HCT116 (cell line): ENCODE measurements around the gene YARS2. TPM values are rescaled to one million over a fixed set of nuclear protein-coding genes. Genes with fewer than 3 reads are reported as not detected.

Source experiments
- ATAC-seq: fragments of 200-7000 bp; cut with Tn5 transposase; 2 replicates; pipeline ENCODE4 v1.9.1; 2020; ENCODE audit warnings: mild to moderate bottlenecking, moderate library complexity
- BruUV-seq: library from RNA; stranded (reverse); fragments of 400-500 nt; replicated peaks from 2 replicates; lab custom pipeline; 2021; lab: Mats Ljungman, UMichigan
- CTCF ChIA-PET: fragments of 300-600 bp; sonication (Branson Sonifier 250); formaldehyde crosslinking; loops from one replicate; lab custom pipeline; 2021; ENCODE audit warnings: antibody characterized with exemption; lab: Charles Lee
- POLR2A ChIA-PET: fragments of 300-600, 350-600 bp; sonication (Branson Sonifier 250); formaldehyde crosslinking; loops from one replicate; lab custom pipeline; 2021; ENCODE audit warnings: antibody characterized with exemption; lab: Charles Lee
- RAD21 ChIA-PET, 2 experiments: fragments of 300-600 bp; sonication (Branson Sonifier 250); formaldehyde crosslinking; loops; one replicate each; lab custom pipeline; 2023; ENCODE audit warnings: low total read pairs in 2 of 2; ENCODE audit not compliant: uncharacterized antibody in 2 of 2, unreplicated experiment in 2 of 2, low non-redundant PET in 1 of 2; lab: Charles Lee
- DNase-seq: peaks from one replicate; pipeline ENCODE4 v3.0.0-alpha.2; 2010; ENCODE audit warnings: low read depth, low spot score
- H2AFZ ChIP-seq: fragments of 200-600 bp; shearing (Covaris generic), sonication (generic); 2 replicates; pipeline ENCODE4 v1.6.1; 2017; ENCODE audit warnings: low read depth, mixed run types, mixed read lengths, antibody characterized with exemption, low read length; ENCODE audit not compliant: poor library complexity, severe bottlenecking
- H3K27ac ChIP-seq: 2 replicates; pipeline ENCODE4 v1.5.1; 2012; ENCODE audit warnings: low read depth, low read length
- H3K27me3 ChIP-seq: fragments of 200-600 bp; sonication (generic); 2 replicates; pipeline ENCODE4 v1.6.1; 2016; ENCODE audit warnings: mixed run types, low read length, mixed read lengths; ENCODE audit not compliant: insufficient read depth
- H3K36me3 ChIP-seq, 2 experiments: fragments of 200-500 bp in 1 of 2; fragments of 200-600 bp in 1 of 2; sonication (Bioruptor generic) in 1 of 2; sonication (generic) in 1 of 2; 2 replicates each; pipeline versions ENCODE4 v1.5.1 to v1.6.1; 2014 to 2016; ENCODE audit warnings: low read length in 2 of 2, inconsistent platforms in 1 of 2, mixed read lengths in 1 of 2, mixed run types in 1 of 2; ENCODE audit not compliant: insufficient read depth in 2 of 2, control insufficient read depth in 1 of 2
- H3K4me1 ChIP-seq, 2 experiments: fragments of 200-600 bp in 1 of 2; sonication (generic) in 1 of 2; 2 replicates each; pipeline versions ENCODE4 v1.5.1 to v1.6.1; 2012 to 2017; ENCODE audit warnings: low read length in 2 of 2, inconsistent platforms in 1 of 2, mild to moderate bottlenecking in 1 of 2, mixed read lengths in 1 of 2, mixed run types in 1 of 2, moderate library complexity in 1 of 2; ENCODE audit not compliant: insufficient read depth in 2 of 2, control insufficient read depth in 1 of 2
- H3K4me2 ChIP-seq: fragments of 200-600 bp; sonication (generic); 2 replicates; pipeline ENCODE4 v1.6.1; 2017; ENCODE audit warnings: mixed run types, low read length, mixed read lengths
- H3K4me3 ChIP-seq, 2 experiments: fragments of 200-600 bp in 1 of 2; sonication (generic) in 1 of 2; replicated peaks in 1 of 2; 2 replicates each; pipeline ENCODE4 v1.5.1; 2011 to 2016; ENCODE audit warnings: low read length in 2 of 2, control low read depth in 1 of 2, low read depth in 1 of 2, mild to moderate bottlenecking in 1 of 2, mixed read lengths in 1 of 2, mixed run types in 1 of 2
- H3K79me2 ChIP-seq: fragments of 200-600 bp; sonication (generic); 2 replicates; pipeline ENCODE4 v1.6.1; 2017; ENCODE audit warnings: mild to moderate bottlenecking, mixed run types, low read length, moderate library complexity, mixed read lengths; ENCODE audit not compliant: insufficient read depth
- H3K9ac ChIP-seq: fragments of 200-600 bp; sonication (generic); 2 replicates; pipeline ENCODE4 v1.6.1; 2016; ENCODE audit warnings: low read length, mixed read lengths
- H3K9me2 ChIP-seq: fragments of 200-600 bp; sonication (generic), shearing (Covaris generic); 2 replicates; pipeline ENCODE4 v1.6.1; 2017; ENCODE audit warnings: mixed run types, mild to moderate bottlenecking, moderate library complexity; ENCODE audit not compliant: insufficient read depth
- H3K9me3 ChIP-seq, 2 experiments: fragments of 200-500 bp in 1 of 2; fragments of 200-600 bp in 1 of 2; sonication (Bioruptor generic) in 1 of 2; sonication (generic) in 1 of 2; 2 replicates each; pipeline ENCODE4 v1.6.1; 2014 to 2017; ENCODE audit warnings: low read length in 2 of 2, mixed read lengths in 2 of 2, inconsistent platforms in 1 of 2, low read depth in 1 of 2, mild to moderate bottlenecking in 1 of 2, mixed run types in 1 of 2, moderate library complexity in 1 of 2; ENCODE audit not compliant: control insufficient read depth in 1 of 2, insufficient read depth in 1 of 2
- H4K20me1 ChIP-seq: fragments of 200-600 bp; sonication (generic), shearing (Covaris generic); 2 replicates; pipeline ENCODE4 v1.6.1; 2017; ENCODE audit warnings: mixed run types, mild to moderate bottlenecking, moderate library complexity; ENCODE audit not compliant: insufficient read depth
- ATF3 ChIP-seq: IDR thresholded peaks from 2 replicates; pipeline ENCODE4 v1.6.1; 2012
- CBX3 ChIP-seq: IDR thresholded peaks from 2 replicates; pipeline ENCODE4 v1.6.1; 2012; ENCODE audit warnings: low read depth
- CEBPB ChIP-seq: IDR thresholded peaks from 2 replicates; pipeline ENCODE4 v1.6.1; 2012; ENCODE audit warnings: low read depth
- ELF1 ChIP-seq: IDR thresholded peaks from 2 replicates; pipeline ENCODE4 v1.6.1; 2012; ENCODE audit warnings: low read depth, borderline replicate concordance
- EZH2 ChIP-seq: fragments of 200-600 bp; sonication (generic); IDR thresholded peaks from 2 replicates; pipeline ENCODE4 v1.6.1; 2017; ENCODE audit warnings: antibody characterized with exemption, mixed run types
- FOSL1 ChIP-seq: IDR thresholded peaks from 2 replicates; pipeline ENCODE4 v1.6.1; 2012; ENCODE audit warnings: low read depth
- JUND ChIP-seq: IDR thresholded peaks from 2 replicates; pipeline ENCODE4 v1.6.1; 2012
- POLR2A ChIP-seq: IDR thresholded peaks from 2 replicates; pipeline ENCODE4 v1.7.0; 2011; ENCODE audit warnings: borderline replicate concordance; ENCODE audit not compliant: insufficient read depth, insufficient read length; ENCODE audit errors: extremely low read depth
- POLR2AphosphoS5 ChIP-seq: IDR thresholded peaks from 2 replicates; pipeline ENCODE4 v1.6.1; 2011; ENCODE audit warnings: mild to moderate bottlenecking, low read depth, low read length, moderate library complexity
- REST ChIP-seq: IDR thresholded peaks from 2 replicates; pipeline ENCODE4 v1.6.1; 2012; ENCODE audit warnings: low read depth
- SIN3A ChIP-seq: IDR thresholded peaks from 2 replicates; pipeline ENCODE4 v1.6.1; 2012; ENCODE audit warnings: low read depth
- SP1 ChIP-seq: IDR thresholded peaks from 2 replicates; pipeline ENCODE4 v1.6.1; 2012; ENCODE audit warnings: low read depth
- YY1 ChIP-seq: IDR thresholded peaks from 2 replicates; pipeline ENCODE4 v1.6.1; 2011; ENCODE audit warnings: low read length, low read depth, moderate library complexity, mild to moderate bottlenecking; ENCODE audit not compliant: insufficient replicate concordance; ENCODE audit errors: extremely low read depth
- ZBTB33 ChIP-seq: IDR thresholded peaks from 2 replicates; pipeline ENCODE4 v1.6.1; 2011; ENCODE audit warnings: mild to moderate bottlenecking, low read length, moderate library complexity; ENCODE audit not compliant: insufficient replicate concordance; ENCODE audit errors: extremely low read depth
- ZFX ChIP-seq: fragments of 450-650 bp; IDR thresholded peaks from 2 replicates; pipeline ENCODE4 v1.6.1; 2017
- ZNF274 ChIP-seq: fragments of 200-500 bp; sonication (Bioruptor generic); IDR thresholded peaks from 2 replicates; pipeline ENCODE4 v1.6.1; 2014; ENCODE audit warnings: mild to moderate bottlenecking, low read depth, low read length, inconsistent platforms
- intact Hi-C: fragments of 100-400 bp; cut with micrococcal nuclease; formaldehyde crosslinking; loops from 2 replicates; pipeline ENCODE4 v1.10.0; 2022
- total RNA-seq: library from RNA; stranded (reverse); gene quantifications from one replicate; pipeline ENCODE4 v1.2.1, GENCODE V29; 2021; ENCODE audit not compliant: unreplicated experiment

Gene YARS2
- total RNA-seq, 1 experiment from 2014 or later: 26.7 TPM

GRCh38 chr12:32753605-32754004 lies 2.1 kb downstream of the YARS2 start:
- ChIA-PET CTCF (interaction anchor here (2.6 kb wide), 1 partner anchor 1100 kb away, joined by 40 read pairs; no protein-coding TSS in a partner anchor), POLR2A (no interaction called here)

GRCh38 chr12:32743264-32743663 lies 12.4 kb downstream of the YARS2 start:
- peaks cover 33% of the 10 kb centered on the region for H3K79me2 ChIP-seq
- H3K36me3 ChIP-seq: peaks cover 49 to 56% of the 10 kb centered on the region in 2 experiments
- H3K9me2 ChIP-seq: no peaks in the 10 kb centered on the region
- H3K27me3 ChIP-seq: no peaks in the 10 kb centered on the region
- DNase-seq (no peak), ATAC-seq (no peak)
- H3K9ac ChIP-seq: no peak overlapping the region
- H3K9me3 ChIP-seq: no peaks in the 10 kb centered on the region
- H4K20me1 ChIP-seq: no peaks in the 10 kb centered on the region
- no peak overlapping the region for H2AFZ ChIP-seq
- no peak overlapping the region for H3K4me2 ChIP-seq
- CTCF ChIA-PET: interaction anchor here (1.1 kb wide), 2 partner anchors 12 to 13 kb away, joined by 3 read pairs; no protein-coding TSS in a partner anchor
- H3K4me1 ChIP-seq: no peaks in the 10 kb centered on the region
- intact Hi-C loops: no loop called here
- no peak overlapping the region for H3K27ac ChIP-seq
- H3K4me3 ChIP-seq: no peak overlapping the region
- no TSS peak for BruUV-seq
- POLR2A ChIA-PET: no interaction called here
- RAD21 ChIA-PET: no interaction called here
- TF ChIP-seq JUND: no peak
- TF ChIP-seq REST: no peak
- TF ChIP-seq CEBPB: no peak
- no peak for TF ChIP-seq POLR2A
- TF ChIP-seq CBX3: no peak
- no peak for TF ChIP-seq YY1
- no peak for TF ChIP-seq SP1
- no peak for TF ChIP-seq ZBTB33
- no peak for TF ChIP-seq SIN3A
- TF ChIP-seq EZH2: no peak
- no peak for TF ChIP-seq FOSL1
- TF ChIP-seq ZNF274: no peak
- TF ChIP-seq ELF1: no peak
- no peak for TF ChIP-seq ZFX

More at GRCh38 chr12:32753605-32754004, 2.1 kb downstream of the YARS2 start:
- intact Hi-C loops: loop anchor here (2.0 kb wide), 1 partner anchor 1101 kb away; no protein-coding TSS in a partner anchor
- peaks cover 6 to 15% of the 10 kb centered on the region in 2 experiments; a peak in 2 of 4 replicates for H3K4me1 ChIP-seq
- no peak for DNase-seq
- RAD21 ChIA-PET: no interaction called here
- peaks cover 17 to 28% of the 10 kb centered on the region in 2 experiments for H3K36me3 ChIP-seq
- H3K9ac ChIP-seq: no peak overlapping the region
- H2AFZ ChIP-seq: no peak overlapping the region
- H3K27me3 ChIP-seq: no peaks in the 10 kb centered on the region
- no peak overlapping the region for H3K27ac ChIP-seq
- no peak for ATAC-seq
- no peaks in the 10 kb centered on the region for H3K9me2 ChIP-seq
- no peak for TF ChIP-seq POLR2AphosphoS5
- TF ChIP-seq ZNF274: no peak
- TF ChIP-seq ATF3: no peak
- H3K79me2 ChIP-seq: peaks cover 45% of the 10 kb centered on the region
- no peak overlapping the region for H3K4me3 ChIP-seq
- H3K4me2 ChIP-seq: peak overlapping the region; percentile 86; the same call in 1 of the 2 replicates
- BruUV-seq: no TSS peak
- no peaks in the 10 kb centered on the region for H3K9me3 ChIP-seq
- H4K20me1 ChIP-seq: no peaks in the 10 kb centered on the region
